GM21529 (cell line): ENCODE data around the gene HAPLN3.

Experiments used
- ATAC-seq: cut with Tn5 transposase; IDR thresholded peaks from one replicate; pipeline ENCODE4 v1.9.1; 2021; ENCODE audit not compliant: unreplicated experiment

Gene HAPLN3

GRCh38 chr15:88832820-88833730 is 62.3 kb downstream of the HAPLN3 start:
- no peak for ATAC-seq

- no peak for ATAC-seq
Measured at GRCh38 chr15:88830016-88830415, 65.3 kb downstream of the HAPLN3 start.

- ATAC-seq = no peak
Measured at GRCh38 chr15:88828791-88829190, 66.6 kb downstream of the HAPLN3 start.
